Liver (tissue), 2 donors: ENCODE results near the gene CHRNA5.

Source experiments
- CTCF ChIP-seq: fragments of 150-350 bp; IDR thresholded peaks from 2 replicates; pipeline ENCODE4 v1.5.1; 2017; ENCODE audit warnings: improper control_type of control experiment, low read depth, low read length; ENCODE audit not compliant: missing input control
- MAX ChIP-seq: IDR thresholded peaks from 2 replicates; pipeline ENCODE4 v1.6.1; 2016; ENCODE audit warnings: antibody characterized with exemption
- donor health status: healthy.

- TF ChIP-seq CTCF, result no peak
- TF ChIP-seq MAX, result no peak
Measured at GRCh38 chr15:78641102-78641748, 75.9 kb downstream of the CHRNA5 start, which contains the start of gene CHRNB4.
